D721Med (cell line): ENCODE data around the gene PAPPA.

ENCODE experiments used
- DNase-seq: peaks from one replicate; pipeline ENCODE4 v3.0.0; 2011; ENCODE audit warnings: low spot score; ENCODE audit not compliant: insufficient read length
- FAIRE-seq: peaks from 2 replicates; lab custom pipeline; 2011; peaks lifted over from hg19 to GRCh38; lab: Jason Lieb, UNC
- CTCF ChIP-seq: IDR thresholded peaks from 2 replicates; pipeline ENCODE4 v1.5.1; 2012; ENCODE audit warnings: mild to moderate bottlenecking, control low read depth; ENCODE audit not compliant: insufficient read depth; ENCODE audit errors: missing control alignments

The PAPPA gene

DNA sequence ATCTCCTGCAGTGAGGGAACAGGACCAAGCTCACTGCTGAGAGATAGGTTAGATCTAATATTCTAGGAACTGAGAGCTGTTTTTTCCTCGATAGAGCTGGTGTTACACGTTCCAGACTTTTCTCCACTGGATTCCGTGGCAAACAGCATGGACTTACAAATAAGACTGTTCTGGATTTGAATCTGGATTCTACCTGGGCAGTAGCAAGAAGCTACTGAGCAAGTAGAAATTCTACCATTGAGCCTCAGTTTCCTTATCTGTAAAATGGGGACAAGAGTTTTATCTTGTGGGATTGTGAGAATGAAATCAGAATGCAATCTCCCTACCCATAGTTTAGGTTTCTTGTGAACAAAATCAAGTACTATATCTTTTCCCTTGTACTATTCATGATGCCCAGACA lies 294.8 kb downstream of the PAPPA start:
- no peak for FAIRE-seq

DNA sequence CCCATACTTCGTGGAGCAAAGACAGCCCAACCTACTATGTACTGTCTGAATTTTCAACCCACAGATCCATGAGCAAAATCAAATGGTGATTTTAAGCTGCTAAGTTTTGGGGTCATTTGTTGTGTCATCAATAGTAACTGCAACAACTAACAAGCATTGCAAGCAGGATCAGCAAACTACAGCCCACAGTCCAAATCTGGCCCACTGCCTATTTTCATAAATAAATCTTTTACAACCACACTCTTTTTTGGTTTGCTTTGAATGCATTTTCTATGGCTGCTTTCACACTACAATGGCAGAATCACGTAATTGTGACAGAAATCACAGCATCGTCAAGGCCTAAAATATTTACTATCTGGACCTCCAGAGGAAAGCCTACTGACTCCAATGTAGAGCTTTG lies 296.4 kb downstream of the PAPPA start:
- DNase-seq (no peak), FAIRE-seq (no peak)
- TF ChIP-seq CTCF = no peak

More for the DNA sequence above, 294.8 kb downstream of the PAPPA start:
- no peak for DNase-seq
- no peak for TF ChIP-seq CTCF

- DNase-seq (no peak), FAIRE-seq (no peak)
- TF ChIP-seq CTCF = no peak
Measured at GRCh38 chr9:116450378-116451139, 297.0 kb downstream of the PAPPA start.

DNA sequence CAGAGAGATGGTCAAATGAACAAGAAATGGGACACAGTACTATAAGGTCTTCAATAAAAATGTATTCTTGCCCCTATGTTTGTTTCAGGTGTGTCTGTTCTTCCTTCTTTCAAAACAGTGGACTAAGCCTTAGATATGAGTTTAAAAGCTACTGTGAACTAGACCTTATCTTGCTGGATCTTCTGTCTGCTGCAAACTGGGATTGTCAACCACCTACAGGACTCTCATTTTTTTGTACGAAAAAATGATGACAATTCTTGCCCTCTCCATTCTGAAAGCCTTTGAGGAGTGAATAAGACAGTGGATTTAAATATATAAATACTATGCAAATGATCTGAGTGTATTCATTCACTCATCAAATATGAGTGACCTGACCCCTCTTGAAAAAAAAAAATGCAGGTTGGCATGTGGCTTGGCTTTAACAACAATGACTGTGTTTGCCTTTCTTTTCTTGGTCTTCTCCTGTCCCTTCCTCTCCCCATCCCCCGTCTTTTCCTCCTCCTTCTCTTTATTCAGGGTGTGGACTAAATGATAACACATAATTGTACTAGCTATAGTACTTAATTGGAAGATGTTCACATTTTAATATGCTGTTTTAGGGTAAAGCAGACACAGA lies 298.0 kb downstream of the PAPPA start:
- FAIRE-seq = no peak
- no peak for DNase-seq
- no peak for TF ChIP-seq CTCF
